ENCODE measurements around the gene ATG5.

ATG5 gene

DNA sequence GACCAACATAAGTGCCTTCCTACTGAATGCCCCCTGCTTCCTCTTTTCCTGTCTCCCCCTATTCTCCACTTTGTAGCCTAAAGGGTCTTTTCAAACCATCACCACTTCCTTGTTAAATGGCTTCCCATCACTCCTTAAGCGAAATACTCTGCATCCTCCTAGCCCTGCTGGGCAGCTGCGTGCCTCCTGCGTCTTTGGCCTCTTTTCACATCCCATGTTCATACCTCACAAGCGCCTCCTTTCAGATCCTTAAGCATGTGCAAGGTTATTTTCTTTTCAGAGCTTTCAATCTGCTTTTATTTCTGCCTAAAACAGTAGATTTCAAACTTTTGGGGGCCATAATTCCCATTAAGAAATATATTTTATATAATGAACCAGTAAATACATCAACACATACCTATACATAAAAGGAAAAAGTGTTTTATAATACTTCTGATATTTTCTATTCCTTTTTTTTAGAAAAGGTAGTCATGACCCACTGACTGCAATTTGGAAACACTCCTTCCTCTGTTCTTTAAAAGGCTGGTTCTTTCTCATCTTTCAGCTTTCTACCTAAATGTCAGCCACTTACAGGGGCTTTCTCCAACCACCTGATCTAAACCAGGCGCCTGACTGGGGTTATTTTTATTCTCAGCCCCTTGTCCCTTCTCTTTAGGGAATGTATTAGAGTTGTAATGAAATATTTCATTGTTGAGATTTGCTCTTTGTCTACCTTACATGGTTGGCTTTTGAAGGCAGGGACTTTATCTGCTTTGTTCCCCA is 155.3 kb downstream of the ATG5 start:
- TF ChIP-seq SIN3A (IDR thresholded peaks at IDR 0.05; ENCODE audit: borderline replicate concordance, insufficient read depth, low read length) (no peak), POLR2AphosphoS5 (IDR thresholded peaks at IDR 0.05; ENCODE audit: low read depth, low read length) (no peak)

GRCh38 chr6:106169517-106169916 is 156.0 kb downstream of the ATG5 start:
- TF ChIP-seq TAF1 (IDR thresholded peaks at IDR 0.05; ENCODE audit: borderline replicate concordance, insufficient read depth, low read length) (no peak), FOXP2 (optimal IDR thresholded peaks at IDR 0.05; ENCODE audit: borderline replicate concordance, extremely low read depth, extremely low read length, insufficient read depth) (no peak), SIN3A (IDR thresholded peaks at IDR 0.05; ENCODE audit: borderline replicate concordance, insufficient read depth, low read length) (no peak), POLR2AphosphoS5 (IDR thresholded peaks at IDR 0.05; ENCODE audit: low read depth, low read length) (no peak), REST (IDR thresholded peaks at IDR 0.05; ENCODE audit: insufficient read depth in 1 of 2, low read depth in 2 of 2, low read length in 2 of 2) (no peak)

DNA sequence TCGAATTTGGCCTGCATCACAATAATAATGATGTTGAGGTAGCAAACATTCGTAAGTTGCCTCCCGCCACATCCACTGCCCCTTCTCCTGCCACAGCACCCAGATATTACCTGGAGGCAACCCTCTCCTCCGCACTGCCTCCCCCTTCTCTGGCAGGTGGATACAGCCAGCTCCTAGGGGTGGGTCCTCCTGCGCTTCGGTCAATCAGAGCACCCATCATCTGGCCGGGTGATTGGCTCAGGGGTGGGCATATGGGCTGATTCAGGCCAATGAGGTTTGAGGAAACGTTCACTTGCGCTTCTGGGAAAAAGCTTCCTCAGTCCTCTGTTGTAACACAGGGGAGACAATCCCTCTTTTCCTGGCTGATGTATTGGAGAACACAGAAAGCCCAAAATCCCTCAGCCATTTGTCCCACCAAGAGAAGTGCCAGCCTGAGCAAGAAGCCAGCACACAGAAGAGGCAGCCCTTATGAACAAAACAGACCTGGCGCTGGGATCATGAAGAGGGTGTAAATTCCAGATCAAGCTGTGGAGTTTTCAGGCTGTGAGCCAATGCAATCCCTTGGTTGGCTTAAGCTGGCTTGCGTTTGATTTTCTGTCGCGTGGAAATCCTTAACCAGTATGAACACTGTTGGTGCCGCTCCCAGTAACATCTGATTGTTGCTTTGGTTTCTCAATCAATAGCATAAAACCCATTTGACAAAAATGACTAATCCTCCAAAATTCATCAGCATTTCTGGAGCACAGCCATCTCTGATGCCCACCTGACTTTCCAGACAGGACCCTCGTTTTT is 157.3 kb downstream of the ATG5 start:
- TF ChIP-seq FOXP2 (optimal IDR thresholded peaks at IDR 0.05; ENCODE audit: borderline replicate concordance, extremely low read depth, extremely low read length, insufficient read depth) (no peak), POLR2AphosphoS5 (IDR thresholded peaks at IDR 0.05; ENCODE audit: low read depth, low read length) (no peak), SIN3A (IDR thresholded peaks at IDR 0.05; ENCODE audit: borderline replicate concordance, insufficient read depth, low read length) (no peak), TAF1 (IDR thresholded peaks at IDR 0.05; ENCODE audit: borderline replicate concordance, insufficient read depth, low read length) (no peak), REST (IDR thresholded peaks at IDR 0.05; ENCODE audit: insufficient read depth in 1 of 2, low read depth in 2 of 2, low read length in 2 of 2) (no peak)

DNA sequence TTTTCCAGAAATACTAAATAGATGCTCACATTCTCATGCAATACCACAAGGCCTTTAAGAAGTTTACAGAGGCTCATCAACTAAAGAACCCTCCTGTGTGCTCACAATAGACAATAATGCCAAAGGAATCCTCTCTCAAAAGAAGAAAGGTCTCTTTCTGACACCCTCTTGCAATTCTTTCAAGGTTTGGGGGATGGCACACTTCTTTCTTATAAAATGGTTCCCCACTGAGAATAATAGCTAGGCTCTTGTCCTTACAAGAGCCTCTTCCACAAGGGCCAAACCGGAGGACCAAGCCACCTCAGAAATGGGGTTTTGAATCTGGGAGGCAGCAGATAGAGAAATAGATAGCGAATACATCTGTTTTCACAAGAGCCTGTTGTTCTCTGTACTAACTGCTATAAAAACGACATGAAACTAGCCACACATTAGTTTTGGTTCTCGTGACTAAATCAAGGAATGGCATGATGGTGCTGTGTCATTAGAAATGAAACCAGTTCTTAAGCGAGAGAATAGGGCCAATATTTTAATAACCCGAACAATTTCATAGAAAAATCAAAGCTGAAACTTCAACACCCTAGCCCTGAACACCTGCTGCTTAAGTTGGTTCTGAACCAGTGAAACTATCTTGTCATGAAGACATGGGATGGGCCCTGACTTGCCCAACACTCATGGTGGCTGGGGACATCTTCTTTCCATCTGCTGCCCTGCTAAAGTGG is 158.3 kb downstream of the ATG5 start:
- TF ChIP-seq SIN3A (IDR thresholded peaks at IDR 0.05; ENCODE audit: borderline replicate concordance, insufficient read depth, low read length): no peak
- TF ChIP-seq POLR2AphosphoS5 (IDR thresholded peaks at IDR 0.05; ENCODE audit: low read depth, low read length): no peak
- TF ChIP-seq TAF1 (IDR thresholded peaks at IDR 0.05; ENCODE audit: borderline replicate concordance, insufficient read depth, low read length): no peak
- TF ChIP-seq REST (IDR thresholded peaks at IDR 0.05; ENCODE audit: insufficient read depth in 1 of 2, low read depth in 2 of 2, low read length in 2 of 2): no peak
- TF ChIP-seq FOXP2 (optimal IDR thresholded peaks at IDR 0.05; ENCODE audit: borderline replicate concordance, extremely low read depth, extremely low read length, insufficient read depth): no peak

- TF ChIP-seq SIN3A (IDR thresholded peaks at IDR 0.05; ENCODE audit: borderline replicate concordance, insufficient read depth, low read length) (no peak), FOXP2 (optimal IDR thresholded peaks at IDR 0.05; ENCODE audit: borderline replicate concordance, extremely low read depth, extremely low read length, insufficient read depth) (no peak), REST (IDR thresholded peaks at IDR 0.05; ENCODE audit: insufficient read depth in 1 of 2, low read depth in 2 of 2, low read length in 2 of 2) (no peak), TAF1 (IDR thresholded peaks at IDR 0.05; ENCODE audit: borderline replicate concordance, insufficient read depth, low read length) (no peak), POLR2AphosphoS5 (IDR thresholded peaks at IDR 0.05; ENCODE audit: low read depth, low read length) (no peak)
These were observed 159.6 kb downstream of the ATG5 start for GRCh38 chr6:106165885-106166485.
